Umbilical cord (tissue), 2 donors: Measurements from ENCODE around the gene TBC1D24. TPM values are rescaled to one million over a fixed set of nuclear protein-coding genes. Genes with fewer than 3 reads are reported as not detected.

Experiments
- DNase-seq: peaks from one replicate; pipeline ENCODE4 v3.0.0-alpha.2; 2015; ENCODE audit warnings: low spot score
- total RNA-seq: library from RNA; depleted of rRNA; stranded (reverse); fragments of >200 nt; gene quantifications from one replicate; pipeline ENCODE4 v1.2.3, GENCODE V29; 2014; ENCODE audit warnings: low replicate concordance; ENCODE audit not compliant: insufficient read depth

TBC1D24 gene
- total RNA-seq, 1 donor from 2014 or later = 9.6 TPM

GRCh38 chr16:2516391-2517240 is 41.7 kb downstream of the TBC1D24 start:
- DNase-seq = no peak

- DNase-seq = no peak
Observed at GRCh38 chr16:2517954-2518605, 43.2 kb downstream of the TBC1D24 start.

GRCh38 chr16:2518823-2519710 is 44.1 kb downstream of the TBC1D24 start:
- DNase-seq = no peak

GRCh38 chr16:2519711-2520080 is 44.8 kb downstream of the TBC1D24 start:
- no peak for DNase-seq

- peak; percentile 90 for DNase-seq
Observed at GRCh38 chr16:2520097-2520783, 45.3 kb downstream of the TBC1D24 start, which contains the start of gene AMDHD2. Gene AMDHD2 (plus strand): TSS chr16:2520371. CDS start chr16:2520459, 88 bp downstream.

GRCh38 chr16:2520784-2521531 is 46.0 kb downstream of the TBC1D24 start:
- no peak for DNase-seq

GRCh38 chr16:2523801-2524231 is 48.9 kb downstream of the TBC1D24 start:
- DNase-seq = no peak

GRCh38 chr16:2524339-2524938 is 49.5 kb downstream of the TBC1D24 start:
- DNase-seq = no peak

GRCh38 chr16:2526135-2526534 is 51.2 kb downstream of the TBC1D24 start:
- no peak for DNase-seq

GRCh38 chr16:2527071-2527783 is 52.3 kb downstream of the TBC1D24 start:
- DNase-seq = no peak

- DNase-seq = no peak
Observed at GRCh38 chr16:2527784-2528100, 52.8 kb downstream of the TBC1D24 start.

- no peak for DNase-seq
Observed at GRCh38 chr16:2528161-2529060, 53.5 kb downstream of the TBC1D24 start.

GRCh38 chr16:2529061-2529931 is 54.4 kb downstream of the TBC1D24 start:
- no peak for DNase-seq

GRCh38 chr16:2529961-2530628 is 55.2 kb downstream of the TBC1D24 start:
- no peak for DNase-seq

GRCh38 chr16:2530629-2531318 is 55.8 kb downstream of the TBC1D24 start:
- DNase-seq = no peak

GRCh38 chr16:2531371-2531695 is 56.4 kb downstream of the TBC1D24 start, which contains the start of gene CEMP1:
Gene CEMP1 (minus strand): TSS chr16:2531408. CDS start chr16:2531073, 335 bp downstream.
- no peak for DNase-seq
